RWPE2 (cell line): ENCODE results near the gene ZMYND10.
A peak's percentile ranks its signal among the peaks of the same experiment; 100 is the strongest.

Experiments used
- ATAC-seq: fragments of 200-7000 bp; cut with Tn5 transposase; 3 replicates; pipeline ENCODE4 v1.9.1; 2021; ENCODE audit warnings: low read depth
- DNase-seq: peaks from one replicate; pipeline ENCODE4 v3.0.0-alpha.2; 2020; ENCODE audit warnings: low spot score
- H3K27ac ChIP-seq: fragments of 450-650 bp; 2 replicates; pipeline ENCODE4 v1.5.1; 2017; ENCODE audit warnings: mild to moderate bottlenecking; ENCODE audit not compliant: poor library complexity, severe bottlenecking
- H3K27me3 ChIP-seq: fragments of 250-450 bp; sonication (Bioruptor Pico); 2 replicates; pipeline ENCODE4 v1.5.1; 2021; ENCODE audit warnings: mild to moderate bottlenecking, moderate library complexity; ENCODE audit not compliant: insufficient read depth, poor library complexity, severe bottlenecking
- H3K36me3 ChIP-seq: fragments of 250-450 bp; sonication (Bioruptor Pico); 2 replicates; pipeline ENCODE4 v1.5.1; 2020; ENCODE audit warnings: low read depth, mild to moderate bottlenecking, moderate library complexity
- H3K4me1 ChIP-seq: fragments of 250-450 bp; sonication (Bioruptor Pico); 2 replicates; pipeline ENCODE4 v1.5.1; 2021; ENCODE audit warnings: mild to moderate bottlenecking, moderate library complexity; ENCODE audit not compliant: insufficient read depth, poor library complexity, severe bottlenecking
- H3K4me3 ChIP-seq: fragments of 250-450 bp; sonication (Bioruptor Pico); 2 replicates; pipeline ENCODE4 v1.5.1; 2021; ENCODE audit warnings: mild to moderate bottlenecking, moderate library complexity; ENCODE audit not compliant: severe bottlenecking
- H3K9me3 ChIP-seq: fragments of 250-450 bp; sonication (Bioruptor Pico); 2 replicates; pipeline ENCODE4 v1.5.1; 2021; ENCODE audit warnings: mild to moderate bottlenecking, moderate library complexity; ENCODE audit not compliant: severe bottlenecking
- TF ChIP-seq, protein P1 (sequence below): fragments of 450-650 bp; IDR thresholded peaks from one replicate; pipeline ENCODE4 v1.5.1; 2017; ENCODE audit warnings: mild to moderate bottlenecking, moderate library complexity; ENCODE audit not compliant: poor library complexity, severe bottlenecking

Gene ZMYND10

DNA sequence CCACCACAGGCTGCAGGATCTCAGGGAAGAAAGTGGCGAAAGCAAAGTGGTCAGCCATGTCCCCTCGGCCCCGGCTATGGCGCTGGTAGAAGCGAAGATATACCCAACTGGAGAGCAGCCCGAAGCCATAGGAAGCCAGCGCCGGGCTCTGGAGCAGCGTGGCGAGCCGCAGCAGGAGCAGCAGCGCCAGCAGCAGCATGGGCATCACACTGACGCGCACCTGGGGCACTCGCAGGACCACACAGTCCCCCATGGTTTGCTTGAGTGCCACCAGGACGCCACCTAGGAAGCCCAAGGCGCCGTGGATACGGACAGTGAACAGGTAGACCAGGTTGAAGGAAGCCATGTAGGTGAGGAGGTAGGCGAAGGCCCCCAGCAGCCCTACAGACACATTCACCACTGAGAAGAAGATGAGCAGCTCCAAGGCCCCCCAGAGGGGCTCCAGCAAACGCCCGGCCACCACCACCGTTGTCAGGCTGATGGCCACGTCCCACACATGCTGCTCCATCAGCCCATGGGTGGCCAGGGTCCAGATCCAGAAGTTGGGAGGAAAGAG is 12.9 kb upstream of the ZMYND10 start:
- Histone ChIP-seq H3K36me3 (peaks cover 27% of the 10 kb centered on the region), H3K27me3 (no peaks in the 10 kb centered on the region), H3K9me3 (no peaks in the 10 kb centered on the region), H3K4me3 (peak overlapping the region; percentile 56), H3K27ac (peak overlapping the region; percentile 31), H3K4me1 (peaks cover 13% of the 10 kb centered on the region)
- ATAC-seq (no peak), DNase-seq (no peak)
- TF ChIP-seq, protein P1, sequence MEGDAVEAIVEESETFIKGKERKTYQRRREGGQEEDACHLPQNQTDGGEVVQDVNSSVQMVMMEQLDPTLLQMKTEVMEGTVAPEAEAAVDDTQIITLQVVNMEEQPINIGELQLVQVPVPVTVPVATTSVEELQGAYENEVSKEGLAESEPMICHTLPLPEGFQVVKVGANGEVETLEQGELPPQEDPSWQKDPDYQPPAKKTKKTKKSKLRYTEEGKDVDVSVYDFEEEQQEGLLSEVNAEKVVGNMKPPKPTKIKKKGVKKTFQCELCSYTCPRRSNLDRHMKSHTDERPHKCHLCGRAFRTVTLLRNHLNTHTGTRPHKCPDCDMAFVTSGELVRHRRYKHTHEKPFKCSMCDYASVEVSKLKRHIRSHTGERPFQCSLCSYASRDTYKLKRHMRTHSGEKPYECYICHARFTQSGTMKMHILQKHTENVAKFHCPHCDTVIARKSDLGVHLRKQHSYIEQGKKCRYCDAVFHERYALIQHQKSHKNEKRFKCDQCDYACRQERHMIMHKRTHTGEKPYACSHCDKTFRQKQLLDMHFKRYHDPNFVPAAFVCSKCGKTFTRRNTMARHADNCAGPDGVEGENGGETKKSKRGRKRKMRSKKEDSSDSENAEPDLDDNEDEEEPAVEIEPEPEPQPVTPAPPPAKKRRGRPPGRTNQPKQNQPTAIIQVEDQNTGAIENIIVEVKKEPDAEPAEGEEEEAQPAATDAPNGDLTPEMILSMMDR = no peak

DNA sequence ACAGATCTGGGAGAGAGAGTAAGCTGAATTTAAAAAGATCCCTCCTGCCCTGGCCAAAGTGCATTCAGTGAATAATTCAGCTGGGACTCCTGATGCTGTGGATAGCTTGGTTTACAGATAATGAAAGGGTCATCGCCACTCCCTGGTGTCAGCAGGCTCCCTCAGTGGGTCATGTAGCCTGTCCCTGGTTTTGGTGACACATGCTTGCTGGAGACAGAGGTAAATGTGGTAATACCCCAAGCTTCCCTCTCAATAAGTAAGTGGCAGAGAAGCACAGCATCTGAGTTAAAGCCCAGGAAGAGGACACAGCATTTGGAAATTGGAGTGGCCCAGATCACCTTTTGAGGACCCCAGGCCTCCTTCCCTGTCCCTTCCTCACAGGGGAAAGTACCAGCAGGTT is 11.9 kb upstream of the ZMYND10 start:
- H3K27ac ChIP-seq = peak overlapping the region; percentile 3

DNA sequence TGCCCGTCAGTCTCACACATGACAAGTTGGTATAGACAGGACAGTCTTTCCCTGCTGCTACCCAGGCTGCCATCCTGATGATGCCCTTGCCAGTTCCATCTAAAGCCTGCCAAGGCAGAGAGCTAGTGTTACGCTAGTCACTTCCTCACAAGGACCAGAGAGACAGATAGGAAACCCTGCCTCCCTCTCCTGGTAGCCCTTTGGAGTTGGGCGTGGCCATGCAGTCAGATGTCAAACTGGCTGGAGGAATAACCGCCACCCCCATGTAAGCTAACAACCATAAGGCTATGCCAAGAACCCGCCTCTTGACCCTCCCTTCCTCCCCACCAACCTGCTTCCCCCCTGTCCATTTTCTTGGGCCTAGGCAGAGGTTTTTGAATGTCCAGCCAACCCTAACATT is 11.0 kb upstream of the ZMYND10 start:
- Histone ChIP-seq H3K36me3 (peaks cover 27% of the 10 kb centered on the region), H3K4me1 (peaks cover 13% of the 10 kb centered on the region), H3K27me3 (no peaks in the 10 kb centered on the region), H3K9me3 (no peaks in the 10 kb centered on the region), H3K27ac (no peak overlapping the region), H3K4me3 (no peak overlapping the region)
- TF ChIP-seq, protein P1 = no peak
- ATAC-seq = 0 out of 3 replicates have a peak, but pooled peaks have one; percentile 2
- no peak for DNase-seq

More for the DNA sequence above, 11.9 kb upstream of the ZMYND10 start:
- TF ChIP-seq, protein P1 = no peak
- Histone ChIP-seq H3K4me3 (peak overlapping the region; percentile 56), H3K27me3 (no peaks in the 10 kb centered on the region), H3K4me1 (peaks cover 13% of the 10 kb centered on the region), H3K9me3 (no peaks in the 10 kb centered on the region), H3K36me3 (peaks cover 27% of the 10 kb centered on the region)
- no peak for ATAC-seq
- DNase-seq = no peak

DNA sequence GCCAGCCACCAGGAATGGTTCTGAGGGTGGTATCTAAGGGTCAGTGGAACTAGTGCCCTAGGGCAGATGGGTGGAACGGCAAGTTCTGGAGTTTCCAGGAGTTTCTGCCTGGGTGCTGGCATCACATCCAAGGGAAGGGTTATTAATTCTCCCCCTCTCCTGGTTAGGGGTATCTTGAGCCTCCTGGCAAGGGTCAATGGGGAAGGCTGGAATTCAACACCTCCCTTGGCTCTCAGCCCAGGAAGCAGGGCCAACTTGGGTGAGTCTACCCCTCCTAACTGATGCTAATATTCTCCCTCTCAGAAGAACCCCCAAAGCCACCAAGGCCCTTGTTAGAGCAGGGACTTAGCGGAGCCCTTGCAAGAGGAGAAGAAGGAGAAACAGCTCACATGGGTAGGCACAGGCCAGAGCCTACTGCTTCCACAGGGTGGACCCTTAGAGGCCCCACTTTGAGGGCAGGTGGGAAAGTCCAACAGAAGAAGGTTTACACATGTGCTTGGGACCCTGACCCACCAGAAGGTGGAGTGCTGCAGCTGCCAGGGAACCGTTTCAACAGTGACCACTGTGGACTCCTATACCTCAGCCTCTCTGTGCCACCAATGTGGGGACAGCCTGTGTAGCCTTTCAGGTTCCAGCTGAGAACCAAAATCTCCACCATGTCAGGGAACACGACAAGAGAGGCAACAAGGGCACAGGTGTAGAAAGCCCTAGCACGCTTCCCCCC is 10.5 kb upstream of the ZMYND10 start:
- ATAC-seq (no peak), DNase-seq (no peak)
- no peaks in the 10 kb centered on the region for H3K9me3 ChIP-seq
- peaks cover 13% of the 10 kb centered on the region for H3K4me1 ChIP-seq
- TF ChIP-seq, protein P1 = peak; percentile 15
- H3K4me3 ChIP-seq = no peak overlapping the region
- H3K27ac ChIP-seq = no peak overlapping the region
- H3K36me3 ChIP-seq = peaks cover 27% of the 10 kb centered on the region
- H3K27me3 ChIP-seq = no peaks in the 10 kb centered on the region

DNA sequence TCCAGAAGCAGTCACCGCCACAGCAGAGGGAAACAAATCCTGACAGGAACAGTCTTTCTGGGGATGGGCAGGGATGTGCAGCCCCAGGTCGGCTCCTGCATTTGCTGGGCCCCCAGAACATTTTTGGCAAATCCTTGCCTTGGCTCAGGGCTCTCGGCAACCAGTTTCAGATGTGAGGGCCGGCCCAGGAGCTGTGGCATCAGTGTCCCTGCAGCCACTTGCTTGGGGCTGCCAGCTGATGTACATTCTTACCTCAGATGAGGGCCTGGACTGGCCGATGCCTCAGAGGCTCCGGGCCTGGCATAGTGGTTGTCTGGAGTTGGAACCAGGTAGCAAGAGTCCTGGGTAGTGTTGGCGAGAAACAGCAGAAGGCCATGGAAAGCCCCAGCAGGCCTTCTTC is 9.3 kb upstream of the ZMYND10 start:
- DNase-seq (no peak), ATAC-seq (no peak)
- peaks cover 13% of the 10 kb centered on the region for H3K4me1 ChIP-seq
- H3K27me3 ChIP-seq = no peaks in the 10 kb centered on the region
- TF ChIP-seq, protein P1 = no peak
- no peaks in the 10 kb centered on the region for H3K9me3 ChIP-seq
- H3K4me3 ChIP-seq = no peak overlapping the region
- H3K27ac ChIP-seq = no peak overlapping the region
- H3K36me3 ChIP-seq = peaks cover 27% of the 10 kb centered on the region
